GM11168 (cell line): ENCODE results near the gene SCAF1.

Source experiments
- in situ Hi-C: fragments of 300-500 bp; cut with MboI; formaldehyde crosslinking; loops from one replicate; pipeline ENCODE4 v1.12.0; 2022; ENCODE audit warnings: low sequenced_read_pairs; ENCODE audit not compliant: unreplicated experiment

SCAF1 gene

GRCh38 chr19:49680421-49681351 lies 38.7 kb downstream of the SCAF1 start:
- in situ Hi-C loops: no loop called here

DNA sequence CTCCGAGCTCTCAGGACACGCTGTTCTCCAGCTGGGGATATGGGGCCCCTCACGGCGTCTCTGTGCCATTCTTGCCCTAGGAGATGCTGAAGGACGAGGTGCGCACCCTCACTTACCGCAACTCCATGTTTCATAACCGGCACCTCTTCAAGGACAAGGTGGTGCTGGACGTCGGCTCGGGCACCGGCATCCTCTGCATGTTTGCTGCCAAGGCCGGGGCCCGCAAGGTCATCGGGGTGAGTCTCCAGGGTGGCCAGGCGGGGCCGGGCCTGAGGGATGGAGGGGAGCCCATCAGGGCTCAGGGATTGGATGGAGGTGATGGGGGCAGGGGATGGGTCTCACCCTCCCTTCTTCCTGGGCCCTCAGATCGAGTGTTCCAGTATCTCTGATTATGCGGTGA lies 39.8 kb downstream of the SCAF1 start:
- in situ Hi-C loops: no loop called here

DNA sequence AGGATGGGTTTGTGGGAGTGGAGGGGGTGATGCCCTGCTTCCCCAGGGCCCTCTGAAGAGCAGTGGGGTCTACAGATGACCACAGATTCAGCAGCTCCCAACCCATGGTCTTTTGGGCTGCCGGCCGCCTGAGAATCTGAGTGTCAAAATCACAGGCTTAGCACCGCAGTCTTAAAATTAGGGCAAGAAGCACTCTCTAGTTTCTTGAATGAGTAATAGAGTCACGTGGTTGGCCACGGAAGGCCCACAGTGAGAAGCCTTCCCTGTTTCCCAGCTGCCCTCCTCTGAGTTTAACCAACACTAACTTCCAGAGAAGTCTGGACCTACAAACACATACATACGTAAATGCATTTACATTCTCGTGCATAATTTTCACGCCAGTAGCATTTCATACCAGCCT lies 40.3 kb downstream of the SCAF1 start:
- in situ Hi-C loops: no loop called here

DNA sequence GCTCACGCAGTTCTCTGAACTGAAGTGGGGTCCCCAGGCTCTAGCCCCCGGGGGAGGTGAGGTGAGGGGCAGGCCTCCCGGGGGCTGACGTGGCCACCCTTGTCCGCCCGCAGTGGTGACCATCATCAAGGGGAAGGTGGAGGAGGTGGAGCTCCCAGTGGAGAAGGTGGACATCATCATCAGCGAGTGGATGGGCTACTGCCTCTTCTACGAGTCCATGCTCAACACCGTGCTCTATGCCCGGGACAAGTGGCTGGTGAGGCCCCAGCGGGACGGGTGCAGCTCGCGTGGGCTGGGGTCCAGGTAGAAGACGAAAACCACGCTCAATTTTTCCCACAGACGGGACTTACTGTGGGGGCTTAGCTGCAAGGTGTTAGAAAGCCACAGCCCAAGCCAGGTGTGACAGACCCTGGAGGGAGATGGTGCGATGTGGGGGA lies 41.8 kb downstream of the SCAF1 start:
- in situ Hi-C loops: no loop called here

DNA sequence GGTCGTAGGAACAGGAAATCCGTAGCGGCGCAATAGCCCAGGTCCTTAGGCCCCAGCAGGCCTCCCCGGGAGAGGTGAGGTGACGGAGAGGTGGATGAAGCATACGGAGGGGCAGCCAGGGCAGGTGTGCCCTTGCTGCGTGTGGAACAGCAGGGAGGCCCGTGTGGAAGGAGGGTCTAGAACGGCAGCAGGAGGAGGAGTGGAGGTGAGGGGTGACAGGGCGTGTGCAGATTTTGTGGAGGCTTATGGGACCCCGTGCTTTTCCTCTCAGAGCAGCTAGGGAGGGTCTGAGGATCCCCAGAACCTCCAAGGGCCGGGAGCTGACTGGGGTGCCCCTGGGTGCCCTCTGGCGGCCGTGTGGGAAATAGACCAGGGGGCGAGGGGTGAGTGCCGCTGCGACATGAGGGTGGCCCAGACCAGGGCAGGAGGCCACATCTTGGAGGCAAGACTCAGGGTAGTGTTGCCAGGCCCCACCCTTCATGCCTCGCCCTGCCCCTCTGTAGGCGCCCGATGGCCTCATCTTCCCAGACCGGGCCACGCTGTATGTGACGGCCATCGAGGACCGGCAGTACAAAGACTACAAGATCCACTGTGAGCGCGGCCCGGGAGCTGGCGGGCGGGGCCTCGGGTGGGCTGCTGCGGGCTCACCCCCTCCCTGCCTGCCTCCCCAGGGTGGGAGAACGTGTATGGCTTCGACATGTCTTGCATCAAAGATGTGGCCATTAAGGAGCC lies 42.4 kb downstream of the SCAF1 start:
- in situ Hi-C loops: no loop called here

DNA sequence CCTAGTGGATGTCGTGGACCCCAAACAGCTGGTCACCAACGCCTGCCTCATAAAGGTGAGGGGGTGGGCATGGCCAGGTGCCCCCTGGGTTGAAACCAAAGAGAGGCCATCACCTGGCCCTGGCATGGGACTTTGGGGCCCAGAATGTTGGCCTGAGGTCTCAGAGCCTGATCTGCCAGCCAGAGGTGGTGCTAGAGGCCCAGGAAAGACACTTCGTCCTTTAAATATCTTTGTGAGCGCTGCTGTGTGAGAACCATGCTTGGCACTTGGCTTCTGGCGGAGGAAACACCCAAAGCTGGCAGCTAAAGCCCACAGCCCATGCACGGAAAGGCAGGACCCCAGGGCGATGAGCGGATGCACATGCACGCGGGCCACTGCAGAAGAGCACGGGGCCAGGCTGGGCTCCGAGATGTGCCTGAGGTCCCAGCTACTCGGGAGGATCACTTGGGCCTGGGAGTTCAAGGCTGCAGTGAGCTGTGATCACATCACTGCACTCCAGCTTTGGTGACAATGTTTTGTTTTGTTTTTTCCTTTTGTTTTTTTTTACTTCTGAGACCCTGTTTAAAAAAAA lies 43.1 kb downstream of the SCAF1 start:
- in situ Hi-C loops: no loop called here

DNA sequence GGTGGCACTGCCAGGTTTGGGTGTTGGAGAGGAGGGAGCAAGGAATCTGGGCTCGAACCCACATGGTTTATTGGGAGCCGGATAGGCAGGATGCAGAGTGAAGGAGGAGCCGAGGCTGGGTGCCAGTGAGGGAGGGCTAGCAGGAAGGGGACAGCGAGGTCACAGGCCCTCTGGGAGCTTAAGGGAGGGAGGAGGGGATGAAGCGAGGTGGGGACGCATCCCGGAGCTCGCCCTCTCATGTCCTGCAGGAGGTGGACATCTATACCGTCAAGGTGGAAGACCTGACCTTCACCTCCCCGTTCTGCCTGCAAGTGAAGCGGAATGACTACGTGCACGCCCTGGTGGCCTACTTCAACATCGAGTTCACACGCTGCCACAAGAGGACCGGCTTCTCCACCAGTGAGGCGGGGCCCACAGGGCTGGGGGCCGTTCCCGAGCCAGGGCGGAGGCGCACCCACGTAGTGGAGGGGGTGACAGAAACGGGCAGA lies 43.9 kb downstream of the SCAF1 start:
- in situ Hi-C loops: no loop called here

DNA sequence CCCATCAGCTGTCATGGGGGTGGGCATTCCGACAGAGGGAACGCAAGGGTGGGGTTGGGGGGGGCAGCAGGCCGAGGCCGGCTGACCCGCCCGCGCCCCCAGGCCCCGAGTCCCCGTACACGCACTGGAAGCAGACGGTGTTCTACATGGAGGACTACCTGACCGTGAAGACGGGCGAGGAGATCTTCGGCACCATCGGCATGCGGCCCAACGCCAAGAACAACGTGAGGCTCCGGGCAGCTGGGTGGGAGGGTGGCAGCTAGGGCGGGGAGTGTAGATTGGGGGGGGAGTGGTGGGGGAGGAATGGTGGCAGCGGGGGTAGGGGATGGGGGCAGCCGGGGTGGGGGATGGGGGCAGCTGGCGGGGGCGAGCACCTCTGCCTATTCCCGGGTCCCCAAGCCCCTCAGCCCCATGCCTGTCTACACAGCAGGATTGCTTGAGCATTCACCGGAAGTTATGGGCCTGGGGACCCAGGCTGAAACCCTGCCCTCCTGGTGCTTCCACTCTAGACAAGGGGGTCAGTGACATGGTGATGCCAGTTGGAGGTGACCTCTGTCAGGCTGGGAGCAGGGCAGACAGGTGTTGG lies 44.6 kb downstream of the SCAF1 start:
- in situ Hi-C loops: no loop called here

DNA sequence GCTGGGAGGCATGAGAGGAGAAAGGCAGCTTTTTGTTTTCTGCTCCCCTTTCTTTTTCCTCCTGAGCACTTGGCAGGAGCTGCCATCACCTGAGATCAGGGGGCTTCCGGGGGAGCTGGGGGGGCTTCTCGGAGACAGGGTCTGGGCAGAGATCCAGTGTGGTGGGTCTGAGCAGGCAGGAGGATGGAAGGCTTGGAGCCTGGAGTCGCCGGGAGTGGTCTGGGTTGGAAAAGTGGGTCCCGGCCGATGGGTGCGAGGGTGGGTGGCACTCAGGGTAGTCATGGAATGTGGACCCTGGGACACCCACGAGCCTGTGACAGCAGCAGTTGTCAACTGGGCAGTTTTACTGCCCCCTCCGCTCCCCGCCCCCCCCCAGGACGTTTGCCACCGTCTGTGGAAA lies 45.1 kb downstream of the SCAF1 start:
- in situ Hi-C loops: no loop called here

DNA sequence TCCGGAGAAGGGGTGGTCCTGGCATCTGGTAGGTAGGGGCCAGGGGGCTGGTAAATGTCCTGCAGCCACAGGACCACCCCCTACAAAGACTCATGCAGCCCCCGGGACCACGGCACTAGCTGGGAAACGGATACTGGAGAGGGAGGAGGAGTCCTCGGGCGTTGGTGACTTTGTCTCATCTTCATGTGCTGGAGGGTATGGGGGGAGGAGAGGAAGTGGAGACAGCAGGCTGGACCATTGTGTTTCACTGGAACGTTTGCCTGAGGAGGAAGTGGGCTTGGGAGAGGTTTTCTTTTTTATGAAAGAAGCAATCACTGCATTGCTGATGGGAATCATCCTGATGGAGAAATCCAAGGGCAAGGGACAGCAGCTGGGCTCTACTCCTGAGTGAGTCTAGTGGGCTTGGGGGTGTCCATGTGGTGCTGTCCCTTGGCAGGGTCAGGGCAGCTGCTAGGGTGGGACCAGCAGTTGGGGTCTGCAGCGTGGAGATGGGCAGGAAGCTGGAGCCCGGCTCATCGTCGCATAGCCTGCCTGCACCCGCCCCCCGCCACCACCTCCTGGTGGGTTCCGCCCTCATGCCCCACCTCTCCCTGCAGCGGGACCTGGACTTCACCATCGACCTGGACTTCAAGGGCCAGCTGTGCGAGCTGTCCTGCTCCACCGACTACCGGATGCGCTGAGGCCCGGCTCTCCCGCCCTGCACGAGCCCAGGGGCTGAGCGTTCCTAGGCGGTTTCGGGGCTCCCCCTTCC lies 45.7 kb downstream of the SCAF1 start:
- in situ Hi-C loops: no loop called here

- in situ Hi-C loops: no loop called here
These were observed 46.6 kb downstream of the SCAF1 start for GRCh38 chr19:49688531-49689132.

DNA sequence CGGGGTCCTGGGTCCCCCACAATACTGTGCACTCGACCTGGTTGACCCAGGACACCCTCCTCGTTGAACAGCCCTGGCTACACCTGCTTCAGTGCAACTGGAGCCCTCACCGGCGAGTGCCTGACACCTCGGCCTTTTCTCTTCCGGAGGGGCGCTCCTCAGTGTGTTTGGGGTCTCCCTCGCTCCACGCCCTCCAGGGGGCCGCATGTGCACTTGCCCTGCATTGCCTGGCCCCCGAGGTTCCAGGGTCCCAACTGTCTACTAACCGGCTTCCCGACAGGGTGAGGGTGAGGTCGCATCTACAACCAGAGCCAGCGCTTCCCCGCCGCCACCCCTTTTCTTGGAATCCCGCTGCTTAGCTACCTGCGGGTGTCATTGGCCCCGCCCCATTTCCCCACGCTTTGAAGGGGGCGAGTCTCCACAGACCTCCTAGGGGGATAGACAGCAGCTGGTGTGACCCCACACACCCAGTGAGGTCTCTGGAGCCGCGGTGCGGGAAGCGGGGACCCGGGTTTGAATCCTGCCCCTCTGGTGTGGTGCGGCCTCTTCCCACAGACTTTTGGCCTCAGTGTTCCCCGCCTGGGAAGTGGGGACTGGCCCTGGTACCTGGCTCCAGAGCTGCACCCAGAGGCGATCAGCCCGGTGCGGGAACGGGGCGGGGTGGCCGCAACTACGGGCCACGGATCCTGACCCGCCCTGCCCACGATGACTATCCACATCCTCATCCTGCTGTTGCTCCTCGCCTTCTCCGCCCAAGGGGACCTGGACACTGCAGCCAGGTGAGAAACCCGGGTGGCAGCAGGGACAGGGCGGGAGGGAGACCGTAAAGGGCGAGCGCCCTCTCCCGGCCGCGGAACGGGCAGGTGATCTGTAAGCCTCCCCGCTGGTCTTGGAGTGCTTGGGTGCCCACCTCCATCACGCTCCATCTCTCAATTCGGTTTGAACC lies 47.4 kb downstream of the SCAF1 start, which contains the start of gene ADM5:
Gene ADM5 (plus strand): TSS at position 462 of the 946 bp plus-strand sequence. CDS start 244 bp downstream, at position 706.
- in situ Hi-C loops: no loop called here

GRCh38 chr19:49690079-49690655 lies 48.2 kb downstream of the SCAF1 start:
- in situ Hi-C loops: no loop called here

DNA sequence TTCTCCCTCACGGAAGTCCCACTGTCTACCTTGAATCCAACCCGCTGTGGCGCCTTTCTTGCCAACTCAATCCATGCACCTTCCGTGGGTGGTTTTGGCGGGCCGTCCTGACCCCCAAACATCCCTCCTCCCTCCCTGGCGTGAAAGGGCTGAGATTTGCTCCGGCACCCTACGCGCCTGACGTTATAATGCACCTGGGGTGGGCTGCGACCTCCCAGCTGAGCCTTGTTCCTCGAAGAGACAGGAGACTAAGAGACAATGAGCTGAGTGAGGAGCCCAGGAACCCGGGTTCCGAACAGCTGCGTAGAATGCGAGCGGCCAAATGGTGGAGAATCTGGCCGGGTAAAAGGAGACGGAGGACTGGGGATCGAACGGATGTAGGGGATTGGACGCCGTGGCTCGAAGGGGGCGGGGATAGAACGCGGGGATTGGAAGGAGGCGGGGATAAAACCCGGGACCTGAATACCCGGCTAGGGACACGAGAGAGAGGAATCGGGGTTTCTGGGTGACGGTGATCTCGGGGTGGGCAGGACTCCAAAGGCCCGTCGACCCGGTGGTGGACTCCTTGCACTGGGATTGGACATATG lies 48.7 kb downstream of the SCAF1 start, which contains the start of gene CPT1C:
Gene CPT1C (plus strand): TSS at position 461 of the 587 bp plus-strand sequence. CDS start 1,137 bp downstream, outside the sequence.
- in situ Hi-C loops: no loop called here

DNA sequence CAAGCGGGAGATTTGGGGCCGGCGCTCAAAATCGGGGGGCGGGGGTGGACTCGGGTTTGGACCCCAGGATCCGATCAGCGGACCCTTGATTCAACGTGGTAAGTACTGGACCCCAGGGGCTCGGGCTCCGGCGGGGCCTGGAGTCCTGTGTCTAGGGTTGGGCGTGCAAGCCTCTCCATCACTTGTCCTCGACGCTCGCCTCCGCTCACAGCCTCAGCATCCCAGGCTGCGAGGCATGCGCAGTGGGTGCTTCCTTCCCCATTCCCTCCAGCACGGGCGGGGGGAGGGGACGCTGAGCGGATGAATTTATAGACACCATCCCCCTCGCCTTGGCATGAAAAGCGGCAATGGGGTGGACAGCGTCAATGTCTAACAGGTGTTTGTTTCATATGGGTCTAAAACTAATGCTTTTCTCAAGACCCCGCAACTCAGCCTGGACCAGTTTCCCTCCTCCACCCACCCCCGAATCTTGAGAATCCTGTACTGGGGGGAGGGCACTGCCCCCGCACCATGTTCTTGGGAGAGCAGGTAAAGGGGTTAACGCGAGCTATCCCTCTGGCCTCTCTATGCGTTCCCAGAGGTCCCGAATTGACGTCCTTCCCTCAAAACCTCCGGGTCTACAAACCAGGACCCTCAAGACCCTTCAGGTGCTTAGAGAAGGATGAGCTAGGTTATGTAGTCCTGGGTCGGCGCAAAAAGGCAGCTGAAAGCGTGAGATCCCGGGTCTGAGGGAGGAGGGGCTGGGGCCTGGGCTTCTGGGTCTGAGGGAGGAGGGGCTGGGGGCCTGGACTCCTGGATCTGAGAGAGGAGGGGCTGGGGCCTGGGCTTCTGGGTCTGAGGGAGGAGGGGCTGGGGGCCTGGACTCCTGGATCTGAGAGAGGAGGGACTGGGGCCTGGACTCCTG lies 49.5 kb downstream of the SCAF1 start:
- in situ Hi-C loops: no loop called here

DNA sequence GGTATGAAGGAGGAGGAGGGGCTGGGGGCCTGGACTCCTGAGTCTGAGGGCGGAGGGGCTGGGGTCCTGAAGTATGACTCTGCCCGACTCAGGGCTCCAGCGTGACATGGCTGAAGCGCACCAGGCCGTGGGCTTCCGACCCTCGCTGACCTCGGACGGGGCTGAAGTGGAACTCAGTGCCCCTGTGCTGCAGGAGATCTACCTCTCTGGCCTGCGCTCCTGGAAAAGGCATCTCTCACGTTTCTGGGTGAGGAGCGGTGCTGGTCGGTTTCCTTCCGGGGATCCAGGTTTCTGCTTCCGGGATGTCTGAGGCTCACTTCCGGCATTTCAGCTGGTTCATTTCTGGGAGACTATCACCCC lies 50.1 kb downstream of the SCAF1 start:
- in situ Hi-C loops: no loop called here
